ENCODE data around the gene FAM89B. TPM values are rescaled to one million over a fixed set of nuclear protein-coding genes. Genes with fewer than 3 reads are reported as not detected.

Gene FAM89B
- total RNA-seq, 1 donor from 2014 or later = 104 TPM

DNA sequence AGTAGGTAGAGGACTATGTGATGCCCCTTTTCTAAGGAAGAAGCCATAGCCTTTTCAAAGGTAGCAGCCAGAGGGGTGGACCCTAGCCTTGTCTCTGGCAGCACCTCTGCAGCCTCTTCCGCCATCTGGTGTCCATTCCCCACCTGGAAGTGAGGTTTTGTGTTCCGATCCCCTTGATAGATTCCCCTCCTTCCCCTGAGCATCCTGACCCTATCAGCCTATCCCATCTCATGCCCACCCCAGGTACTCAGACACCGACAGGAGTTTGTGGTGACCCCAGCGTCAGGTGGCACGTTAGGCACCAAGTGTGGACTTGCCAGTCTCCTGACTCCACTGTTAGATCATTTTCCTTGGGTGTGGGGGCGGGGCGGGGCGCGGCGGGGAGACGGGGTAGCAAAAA, 398 bp upstream of the FAM89B start:
- no peaks in the 10 kb centered on the region for H3K27me3 ChIP-seq
- no peaks in the 10 kb centered on the region for H3K36me3 ChIP-seq
- intact Hi-C loops (cut with DNase I) = loop anchor here (2.0 to 5.0 kb wide), 3 partner anchors 47 to 190 kb away; partner anchors contain the start of genes SCYL1 and SLC25A45
- H3K4me3 ChIP-seq = peak overlapping the region; percentile 95 to 98
- peaks cover 30 to 50% of the 10 kb centered on the region in 2 donors for H3K4me1 ChIP-seq
- TF ChIP-seq, protein P1, sequence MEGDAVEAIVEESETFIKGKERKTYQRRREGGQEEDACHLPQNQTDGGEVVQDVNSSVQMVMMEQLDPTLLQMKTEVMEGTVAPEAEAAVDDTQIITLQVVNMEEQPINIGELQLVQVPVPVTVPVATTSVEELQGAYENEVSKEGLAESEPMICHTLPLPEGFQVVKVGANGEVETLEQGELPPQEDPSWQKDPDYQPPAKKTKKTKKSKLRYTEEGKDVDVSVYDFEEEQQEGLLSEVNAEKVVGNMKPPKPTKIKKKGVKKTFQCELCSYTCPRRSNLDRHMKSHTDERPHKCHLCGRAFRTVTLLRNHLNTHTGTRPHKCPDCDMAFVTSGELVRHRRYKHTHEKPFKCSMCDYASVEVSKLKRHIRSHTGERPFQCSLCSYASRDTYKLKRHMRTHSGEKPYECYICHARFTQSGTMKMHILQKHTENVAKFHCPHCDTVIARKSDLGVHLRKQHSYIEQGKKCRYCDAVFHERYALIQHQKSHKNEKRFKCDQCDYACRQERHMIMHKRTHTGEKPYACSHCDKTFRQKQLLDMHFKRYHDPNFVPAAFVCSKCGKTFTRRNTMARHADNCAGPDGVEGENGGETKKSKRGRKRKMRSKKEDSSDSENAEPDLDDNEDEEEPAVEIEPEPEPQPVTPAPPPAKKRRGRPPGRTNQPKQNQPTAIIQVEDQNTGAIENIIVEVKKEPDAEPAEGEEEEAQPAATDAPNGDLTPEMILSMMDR (IDR thresholded peaks at IDR 0.05) = peak; percentile 30 to 58 (median 45)
- H3K27ac ChIP-seq = peak overlapping the region; percentile 96 to 99
- no peaks in the 10 kb centered on the region for H3K9me3 ChIP-seq
- DNase-seq (ENCODE audit: low spot score in 2 of 2) = no peak

DNA sequence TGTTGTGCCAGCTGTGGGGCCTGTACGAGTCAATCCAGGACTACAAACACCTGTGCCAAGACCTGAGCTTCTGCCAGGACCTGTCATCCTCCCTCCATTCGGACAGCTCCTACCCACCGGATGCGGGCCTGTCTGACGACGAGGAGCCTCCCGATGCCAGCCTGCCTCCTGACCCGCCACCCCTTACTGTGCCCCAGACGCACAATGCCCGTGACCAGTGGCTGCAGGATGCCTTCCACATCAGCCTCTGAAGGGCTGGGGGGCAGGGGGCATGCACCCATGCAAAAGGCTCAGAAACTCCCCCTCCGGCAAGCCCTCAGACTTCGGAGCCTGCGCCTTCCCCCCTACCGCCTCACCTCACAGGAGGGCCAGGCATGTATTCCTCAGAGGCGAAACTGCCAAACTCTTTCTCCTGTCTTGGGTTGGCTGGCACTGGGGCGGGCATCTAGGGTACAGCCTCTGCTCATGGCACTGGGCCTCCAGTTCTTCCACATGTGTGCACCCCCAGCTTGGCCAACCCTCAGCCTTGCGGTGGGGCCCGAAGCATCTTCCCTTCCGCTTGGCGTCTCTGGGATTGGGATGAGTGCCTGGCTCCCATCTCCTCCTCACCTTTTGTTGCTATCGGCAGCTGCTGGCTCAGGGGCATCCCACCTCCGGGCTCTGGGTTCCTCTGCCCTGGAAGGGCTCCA, 1.2 kb downstream of the FAM89B start:
- Histone ChIP-seq H3K4me3 (peak overlapping the region; percentile 95 to 98), H3K27ac (peak overlapping the region; percentile 96 to 99), H3K27me3 (no peaks in the 10 kb centered on the region), H3K9me3 (no peaks in the 10 kb centered on the region), H3K36me3 (peaks cover 2 to 5% of the 10 kb centered on the region in 2 donors), H3K4me1 (peaks cover 36 to 52% of the 10 kb centered on the region in 2 donors)
- TF ChIP-seq, protein P1 (IDR thresholded peaks at IDR 0.05) = no peak
- intact Hi-C loops (cut with DNase I) = loop anchor here (1.0 to 5.0 kb wide), 7 partner anchors 20 to 191 kb away; partner anchors contain the start of genes PCNX3, SCYL1 and SLC25A45
- no peak for DNase-seq (ENCODE audit: low spot score in 2 of 2)

DNA sequence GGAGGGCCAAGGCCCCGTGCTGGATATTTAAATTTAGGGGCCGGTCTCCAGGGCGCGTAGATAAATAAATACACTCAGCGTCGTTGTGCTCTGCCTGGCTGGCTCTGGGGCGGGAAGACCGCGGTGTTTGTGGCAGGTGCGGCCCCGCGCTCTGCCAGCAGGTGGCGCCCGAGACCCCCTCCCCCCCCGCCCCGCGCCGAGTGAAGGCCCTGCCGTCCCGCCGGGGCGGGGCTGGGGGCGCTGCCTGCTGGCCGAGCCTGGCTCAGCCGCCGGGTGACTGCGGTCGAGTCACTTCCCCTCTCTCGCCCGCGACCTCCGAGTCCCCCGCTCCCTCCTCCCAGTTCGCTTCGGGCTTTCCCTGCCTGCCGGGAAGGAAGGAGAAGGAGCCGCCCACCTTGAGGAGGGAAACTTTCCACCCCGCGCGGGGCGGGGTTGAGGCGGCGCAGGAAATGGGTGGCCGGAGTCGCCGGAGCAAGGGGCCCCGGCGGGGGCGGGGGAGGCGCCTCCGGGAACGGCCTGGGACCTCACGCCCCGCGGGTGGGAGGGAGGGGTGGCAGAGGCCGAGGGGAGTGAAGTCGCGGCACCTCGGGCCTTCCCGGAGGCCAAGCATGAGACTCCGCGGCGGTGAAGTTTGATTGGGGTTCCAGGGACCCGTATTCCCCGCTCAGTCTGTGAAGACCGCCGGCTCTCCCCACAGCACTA, 1.9 kb downstream of the FAM89B start:
- H3K9me3 ChIP-seq = no peaks in the 10 kb centered on the region
- DNase-seq (ENCODE audit: low spot score in 2 of 2) = peak; percentile 83 to 97
- intact Hi-C loops (cut with DNase I) = loop anchor here (1.0 to 5.0 kb wide), 6 partner anchors 19 to 192 kb away; partner anchors contain the start of genes PCNX3 and SLC25A45
- H3K27me3 ChIP-seq = no peaks in the 10 kb centered on the region
- peaks cover 28 to 49% of the 10 kb centered on the region in 2 donors for H3K4me1 ChIP-seq
- peak overlapping the region; percentile 95 to 98 for H3K4me3 ChIP-seq
- peaks cover 10 to 12% of the 10 kb centered on the region in 2 donors for H3K36me3 ChIP-seq
- TF ChIP-seq, protein P1 (IDR thresholded peaks at IDR 0.05) = peak; percentile 89 to 98 (median 92)
- H3K27ac ChIP-seq = peak overlapping the region; percentile 96 to 99

DNA sequence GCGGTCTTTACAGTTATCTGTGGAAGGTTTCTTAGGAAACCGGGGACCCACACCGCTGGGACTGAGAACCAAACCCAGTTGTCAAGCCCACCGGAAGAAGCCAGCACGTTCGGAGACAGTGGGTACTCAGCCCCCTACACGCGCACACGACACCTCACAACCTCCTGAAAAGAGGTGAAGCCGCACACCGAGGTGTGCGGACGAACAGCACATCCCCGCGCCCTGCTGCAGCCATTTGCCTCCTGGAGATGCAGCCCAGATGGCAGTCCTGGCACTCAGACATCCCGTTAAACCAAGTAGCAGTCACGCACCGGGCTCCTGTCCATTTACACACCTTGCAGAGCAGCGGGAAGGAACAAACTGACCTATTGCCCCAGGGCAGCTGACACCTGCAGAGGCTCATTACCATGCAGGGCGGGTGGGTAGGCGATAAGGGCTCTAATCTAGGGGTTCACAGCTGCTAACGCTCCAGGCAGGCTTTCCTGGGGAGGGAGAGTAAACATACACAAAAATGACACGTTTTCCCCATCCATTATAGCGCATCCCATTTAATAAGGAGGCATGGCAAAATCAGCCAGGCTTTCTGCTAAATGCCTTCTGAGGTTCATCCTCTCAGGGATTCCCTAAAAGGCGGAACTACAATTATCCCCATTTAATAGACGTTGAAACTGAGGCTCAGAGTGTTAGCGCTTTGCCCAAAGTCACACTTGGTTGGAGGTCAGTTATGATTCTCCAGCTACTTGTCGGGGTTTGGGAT, 2.7 kb downstream of the FAM89B start:
- Histone ChIP-seq H3K9me3 (no peaks in the 10 kb centered on the region), H3K36me3 (peaks cover 17 to 20% of the 10 kb centered on the region in 2 donors), H3K4me1 (peaks cover 28 to 44% of the 10 kb centered on the region in 2 donors), H3K4me3 (peak overlapping the region; percentile 95 to 98), H3K27me3 (no peaks in the 10 kb centered on the region), H3K27ac (peak overlapping the region; percentile 96 to 99)
- TF ChIP-seq, protein P1 (IDR thresholded peaks at IDR 0.05) = no peak
- intact Hi-C loops (cut with DNase I) = loop anchor here (1.0 to 5.0 kb wide), 6 partner anchors 18 to 193 kb away; partner anchors contain the start of genes PCNX3 and SLC25A45
- no peak for DNase-seq (ENCODE audit: low spot score in 2 of 2)

DNA sequence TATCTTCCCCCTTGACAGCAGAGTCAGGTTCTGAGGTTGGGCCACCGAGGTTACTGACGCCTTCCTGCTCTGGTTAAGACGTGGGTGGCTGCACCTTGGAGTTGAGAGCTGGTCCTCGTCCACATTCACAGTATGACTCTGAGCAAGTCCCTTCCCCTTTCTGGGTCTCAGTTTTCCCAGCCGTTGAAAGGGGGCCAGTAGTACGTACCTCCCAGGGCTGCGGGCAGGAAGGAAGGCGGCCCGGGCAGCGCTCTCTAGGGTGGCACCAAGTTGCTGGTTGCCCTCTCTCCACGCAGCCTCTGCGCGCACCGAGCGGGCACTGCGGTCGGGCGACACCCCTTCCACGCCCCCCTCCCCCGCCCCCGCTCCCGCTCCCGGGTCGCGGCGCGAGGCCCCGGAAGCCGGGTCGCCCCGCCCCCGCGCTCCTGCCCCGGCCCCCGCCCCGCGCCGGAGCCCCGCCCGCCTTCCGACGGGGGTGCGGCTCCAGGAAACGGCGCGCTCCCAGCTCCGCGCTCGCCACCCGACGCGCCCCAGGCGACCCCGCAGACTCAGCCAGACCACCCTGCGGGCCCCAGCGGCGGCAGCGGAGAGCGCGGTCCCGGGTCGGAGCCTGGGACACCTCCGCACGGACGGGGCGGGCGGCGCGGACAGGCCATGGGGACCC, 3.4 kb downstream of the FAM89B start, which contains the start of gene EHBP1L1:
EHBP1L1 (plus strand) TSS at position 486 of the 664 bp plus-strand sequence. CDS start 250 bp downstream, outside the sequence.
- Histone ChIP-seq H3K9me3 (no peaks in the 10 kb centered on the region), H3K27me3 (no peaks in the 10 kb centered on the region), H3K4me3 (peak within 1 kb of the TSS; percentile 95 to 98), H3K36me3 (peaks cover 24 to 27% of the 10 kb centered on the region in 2 donors), H3K27ac (peak within 1 kb of the TSS; percentile 96 to 99), H3K4me1 (peaks cover 28 to 44% of the 10 kb centered on the region in 2 donors)
- intact Hi-C loops (cut with DNase I) = loop anchor here (2.0 kb wide), 2 partner anchors 31 to 157 kb away; no protein-coding TSS in a partner anchor
- DNase-seq (ENCODE audit: low spot score in 2 of 2) = peak in 1 of 2 donors; percentile 89
- TF ChIP-seq, protein P1 (IDR thresholded peaks at IDR 0.05) = no peak

Measured in ascending aorta (tissue), 2 donors.